ENCODE results near the gene SP100.

SP100 gene

GRCh38 chr2:230582851-230583283, 166.9 kb downstream of the SP100 start:
- TF ChIP-seq CREB1 (IDR thresholded peaks at IDR 0.05; ENCODE audit: low read depth) (no peak), TCF12 (IDR thresholded peaks at IDR 0.05; ENCODE audit: low read depth) (no peak), RAD21 (IDR thresholded peaks at IDR 0.05; ENCODE audit: low read depth) (no peak), TAF1 (IDR thresholded peaks at IDR 0.05; ENCODE audit: low read depth) (no peak), CEBPB (IDR thresholded peaks at IDR 0.05) (no peak), MAX (IDR thresholded peaks at IDR 0.05) (no peak), FOXM1 (IDR thresholded peaks at IDR 0.05; ENCODE audit: borderline replicate concordance, low read depth) (no peak)

GRCh38 chr2:230583581-230583980, 167.6 kb downstream of the SP100 start:
- TF ChIP-seq TEAD4 (IDR thresholded peaks at IDR 0.05) = no peak
- TF ChIP-seq YY1 (IDR thresholded peaks at IDR 0.05; ENCODE audit: low read depth) = no peak
- TF ChIP-seq FOXM1 (IDR thresholded peaks at IDR 0.05; ENCODE audit: borderline replicate concordance, low read depth) = no peak

- TF ChIP-seq EGR1 (IDR thresholded peaks at IDR 0.05) (no peak), FOXM1 (IDR thresholded peaks at IDR 0.05; ENCODE audit: borderline replicate concordance, low read depth) (no peak), RAD21 (IDR thresholded peaks at IDR 0.05; ENCODE audit: low read depth) (no peak), EP300 (IDR thresholded peaks at IDR 0.05; ENCODE audit: borderline replicate concordance) (no peak), NFIC (IDR thresholded peaks at IDR 0.05) (no peak), CEBPB (IDR thresholded peaks at IDR 0.05) (no peak), ZBTB7A (IDR thresholded peaks at IDR 0.05; ENCODE audit: low read depth) (no peak), REST (IDR thresholded peaks at IDR 0.05; ENCODE audit: low read depth) (no peak), MAX (IDR thresholded peaks at IDR 0.05) (no peak)
These were observed 170.5 kb downstream of the SP100 start for GRCh38 chr2:230586328-230586982.

DNA sequence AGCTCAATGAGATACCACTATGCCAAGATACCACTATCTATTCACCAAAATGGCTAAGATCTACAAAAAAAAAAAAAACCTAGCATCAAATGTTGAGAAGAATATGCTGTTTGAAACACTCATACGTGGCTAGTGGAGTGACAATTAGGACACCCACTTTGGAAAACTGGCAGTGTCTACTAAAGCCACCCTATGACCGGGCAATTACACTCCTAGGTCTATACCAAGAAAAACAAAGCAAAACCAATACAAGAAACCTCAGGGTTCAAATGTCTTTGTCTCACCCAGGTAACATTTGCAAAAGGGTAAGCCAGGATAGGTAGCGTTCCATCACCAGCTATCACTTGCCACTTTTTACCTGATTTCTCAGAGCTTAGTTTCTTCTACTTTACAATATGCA, 173.0 kb downstream of the SP100 start:
- TF ChIP-seq CREB1 (IDR thresholded peaks at IDR 0.05; ENCODE audit: low read depth) = no peak
- TF ChIP-seq USF1 (IDR thresholded peaks at IDR 0.05) = no peak
- no peak for TF ChIP-seq MAX (IDR thresholded peaks at IDR 0.05)
- no peak for TF ChIP-seq EP300 (IDR thresholded peaks at IDR 0.05; ENCODE audit: borderline replicate concordance)
- TF ChIP-seq CEBPB (IDR thresholded peaks at IDR 0.05) = no peak
- TF ChIP-seq RAD21 (IDR thresholded peaks at IDR 0.05; ENCODE audit: low read depth) = no peak
- TF ChIP-seq FOXM1 (IDR thresholded peaks at IDR 0.05; ENCODE audit: borderline replicate concordance, low read depth) = no peak
- TF ChIP-seq EGR1 (IDR thresholded peaks at IDR 0.05) = no peak
- no peak for TF ChIP-seq ZBTB7A (IDR thresholded peaks at IDR 0.05; ENCODE audit: low read depth)
- TF ChIP-seq TCF12 (IDR thresholded peaks at IDR 0.05; ENCODE audit: low read depth) = no peak
- no peak for TF ChIP-seq TEAD4 (IDR thresholded peaks at IDR 0.05)
- TF ChIP-seq NFIC (IDR thresholded peaks at IDR 0.05) = no peak
- no peak for TF ChIP-seq YY1 (IDR thresholded peaks at IDR 0.05; ENCODE audit: low read depth)
- TF ChIP-seq REST (IDR thresholded peaks at IDR 0.05; ENCODE audit: low read depth) = no peak
- no peak for TF ChIP-seq TAF1 (IDR thresholded peaks at IDR 0.05; ENCODE audit: low read depth)

DNA sequence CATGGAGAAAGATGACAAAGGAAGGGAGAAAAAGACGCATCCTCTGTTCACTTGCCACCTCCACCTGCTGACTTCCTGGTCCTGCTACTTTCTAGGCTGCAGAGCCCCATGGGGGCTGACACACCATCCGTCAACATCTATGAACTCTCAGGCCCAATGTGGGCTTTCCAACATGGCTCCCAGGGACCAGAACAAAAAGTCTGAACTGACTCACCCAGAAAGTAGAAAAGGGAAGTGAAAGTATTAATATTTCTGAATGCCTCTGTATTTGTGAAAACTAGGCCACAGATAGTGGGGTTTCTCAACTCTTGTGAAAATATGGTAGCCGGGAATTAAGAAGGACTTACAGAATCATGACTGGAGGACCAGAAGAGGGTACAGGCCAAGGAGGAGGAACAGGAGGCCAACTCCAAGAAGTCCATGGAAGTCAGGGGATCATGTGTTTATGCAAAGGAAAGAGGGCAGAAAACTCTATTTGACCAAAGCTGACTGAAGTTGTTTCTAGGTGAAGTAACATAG, 173.6 kb downstream of the SP100 start:
- TF ChIP-seq TAF1 (IDR thresholded peaks at IDR 0.05; ENCODE audit: low read depth) (no peak), CREB1 (IDR thresholded peaks at IDR 0.05; ENCODE audit: low read depth) (no peak), YY1 (IDR thresholded peaks at IDR 0.05; ENCODE audit: low read depth) (no peak), REST (IDR thresholded peaks at IDR 0.05; ENCODE audit: low read depth) (no peak), USF1 (IDR thresholded peaks at IDR 0.05) (no peak), EGR1 (IDR thresholded peaks at IDR 0.05) (no peak), TEAD4 (IDR thresholded peaks at IDR 0.05) (no peak), TCF12 (IDR thresholded peaks at IDR 0.05; ENCODE audit: low read depth) (no peak), EP300 (IDR thresholded peaks at IDR 0.05; ENCODE audit: borderline replicate concordance) (no peak), MAX (IDR thresholded peaks at IDR 0.05) (no peak), FOXM1 (IDR thresholded peaks at IDR 0.05; ENCODE audit: borderline replicate concordance, low read depth) (no peak), RAD21 (IDR thresholded peaks at IDR 0.05; ENCODE audit: low read depth) (no peak), ZBTB7A (IDR thresholded peaks at IDR 0.05; ENCODE audit: low read depth) (no peak), NFIC (IDR thresholded peaks at IDR 0.05) (no peak), CEBPB (IDR thresholded peaks at IDR 0.05) (no peak)

Measured in Ishikawa (cell line).